OCI-LY7 (cell line): ENCODE data around the gene LGI2. TPM values are rescaled to one million over a fixed set of nuclear protein-coding genes. Genes with fewer than 3 reads are reported as not detected.
"Not testable (repeated sequence)": the region's sequence is repeated elsewhere in the genome, so short reads cannot be mapped to it uniquely, and the experiment has no call there.

Experiments
- BruUV-seq: library from RNA; stranded (reverse); fragments of 400-500 nt; replicated peaks from 2 replicates; lab custom pipeline; 2021; lab: Mats Ljungman, UMichigan
- CTCF ChIA-PET: fragments of 300-600 bp; sonication (Branson Sonifier 250); formaldehyde crosslinking; loops from one replicate; lab custom pipeline; 2022; ENCODE audit warnings: antibody characterized with exemption; ENCODE audit not compliant: unreplicated experiment; lab: Charles Lee
- POLR2A ChIA-PET: fragments of 300-600 bp; sonication (Branson Sonifier 250); formaldehyde crosslinking; loops from one replicate; lab custom pipeline; 2022; ENCODE audit warnings: antibody characterized with exemption; lab: Charles Lee
- DNase-seq: peaks from one replicate; pipeline ENCODE4 v3.0.0-alpha.2; 2015; ENCODE audit warnings: low spot score
- H2AFZ ChIP-seq: fragments of 200-600 bp; sonication (generic), shearing (Covaris generic); 2 replicates; pipeline ENCODE4 v1.6.1; 2014; ENCODE audit warnings: mild to moderate bottlenecking, antibody characterized with exemption, low read length, moderate library complexity
- H3K27ac ChIP-seq: fragments of 200-600 bp; sonication (generic); 2 replicates; pipeline ENCODE4 v1.5.1; 2014; ENCODE audit warnings: mixed run types, low read depth, mild to moderate bottlenecking, moderate library complexity, low read length, inconsistent platforms; ENCODE audit not compliant: poor library complexity, severe bottlenecking
- H3K36me3 ChIP-seq: fragments of 200-600 bp; sonication (generic); 2 replicates; pipeline ENCODE4 v1.6.1; 2014; ENCODE audit warnings: mild to moderate bottlenecking, antibody characterized with exemption, low read length, moderate library complexity, mixed read lengths; ENCODE audit not compliant: insufficient read depth
- H3K4me1 ChIP-seq: fragments of 200-600 bp; sonication (generic); 2 replicates; pipeline ENCODE4 v1.5.1; 2014; ENCODE audit warnings: mild to moderate bottlenecking, low read length; ENCODE audit not compliant: insufficient read depth, poor library complexity, severe bottlenecking
- H3K4me2 ChIP-seq: fragments of 200-600 bp; sonication (generic); 2 replicates; pipeline ENCODE4 v1.6.1; 2014; ENCODE audit warnings: mild to moderate bottlenecking, low read length
- H3K4me3 ChIP-seq: fragments of 200-600 bp; sonication (generic); 2 replicates; pipeline ENCODE4 v1.5.1; 2014; ENCODE audit warnings: mild to moderate bottlenecking, low read depth, low read length; ENCODE audit not compliant: poor library complexity, severe bottlenecking
- H3K79me2 ChIP-seq: fragments of 200-600 bp; sonication (generic); 2 replicates; pipeline ENCODE4 v1.6.1; 2016; ENCODE audit warnings: low read depth, mild to moderate bottlenecking, low read length, moderate library complexity, mixed read lengths; ENCODE audit not compliant: insufficient read depth
- H3K9me2 ChIP-seq: fragments of 200-600 bp; sonication (generic); 2 replicates; pipeline ENCODE4 v1.6.1; 2016; ENCODE audit warnings: mild to moderate bottlenecking, low read length, mixed read lengths; ENCODE audit not compliant: insufficient read depth
- H3K9me3 ChIP-seq: fragments of 200-600 bp; sonication (generic); 2 replicates; pipeline ENCODE4 v1.6.1; 2014; ENCODE audit warnings: mild to moderate bottlenecking, mixed run types, low read length, mixed read lengths
- H4K20me1 ChIP-seq: fragments of 200-600 bp; sonication (generic); 2 replicates; pipeline ENCODE4 v1.6.1; 2014; ENCODE audit warnings: mild to moderate bottlenecking, antibody characterized with exemption, low read length, moderate library complexity, mixed read lengths; ENCODE audit not compliant: insufficient read depth
- EZH2phosphoT487 ChIP-seq: fragments of 200-600 bp; sonication (generic); IDR thresholded peaks from 2 replicates; pipeline ENCODE4 v1.6.1; 2018; ENCODE audit warnings: low read depth, borderline replicate concordance, mild to moderate bottlenecking, mixed run types, antibody characterized with exemption, low read length, moderate library complexity, mixed read lengths
- intact Hi-C: fragments of 100-400 bp; cut with micrococcal nuclease; formaldehyde crosslinking; loops from one replicate; pipeline ENCODE4 v1.10.0; 2022; ENCODE audit not compliant: unreplicated experiment
- total RNA-seq, 2 experiments: library from RNA; depleted of rRNA in 1 of 2; stranded (reverse); fragments of >200 nt in 1 of 2; shearing (Covaris generic) in 1 of 2; gene quantifications; 2 replicates each; pipeline ENCODE4 v1.2.3, GENCODE V29; 2014 to 2022
- TF ChIP-seq, protein P1 (sequence below): fragments of 200-600 bp; sonication (generic); conservative IDR thresholded peaks from 2 replicates; pipeline ENCODE4 v1.5.1; 2014; ENCODE audit warnings: mild to moderate bottlenecking, antibody characterized with exemption, low read length, moderate library complexity, mixed read lengths

The LGI2 gene
- total RNA-seq, 2 experiments from 2014 or later = not detected

DNA sequence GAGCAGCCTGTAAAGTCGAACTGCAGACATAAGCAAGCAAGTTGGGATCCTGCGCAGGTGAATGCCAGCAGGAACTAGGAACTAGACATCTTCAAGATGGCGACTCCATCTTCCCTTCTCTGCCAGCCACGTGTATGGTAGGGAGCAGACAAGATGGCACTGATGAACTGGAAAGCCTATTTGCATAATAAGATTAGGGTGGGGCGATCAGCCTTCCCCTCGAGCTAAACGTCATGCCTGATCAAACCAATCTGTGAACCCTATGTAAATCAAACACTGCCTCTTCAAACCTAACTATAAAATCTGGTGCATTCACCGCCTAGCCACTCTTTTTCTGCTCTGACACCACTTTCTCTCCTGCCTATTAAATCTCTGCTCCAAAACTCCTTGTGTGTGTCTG, 28.1 kb upstream of the LGI2 start:
- intact Hi-C loops = no loop called here

DNA sequence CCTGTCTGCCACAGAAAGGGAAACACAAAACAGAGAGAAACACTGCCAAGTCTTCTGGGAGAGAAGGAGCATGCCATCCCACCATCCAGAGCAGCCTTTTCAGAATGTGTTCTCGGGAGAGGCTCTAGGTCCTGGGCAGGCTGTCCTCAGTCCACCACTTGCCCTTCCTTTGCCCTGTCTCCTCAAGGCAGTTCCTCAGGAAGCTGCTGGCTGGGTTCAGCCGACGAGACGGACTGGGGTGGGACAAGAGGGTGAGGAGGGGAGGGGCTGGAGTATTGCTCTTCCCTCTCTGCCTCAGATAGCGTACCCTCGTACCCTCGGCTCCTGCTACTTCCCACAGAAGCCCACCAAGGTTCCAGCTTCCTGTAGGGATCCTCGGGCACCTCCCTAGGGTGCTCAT, 26.6 kb upstream of the LGI2 start:
- ChIA-PET CTCF (no interaction called here), POLR2A (no interaction called here)
- no peaks in the 10 kb centered on the region for H3K4me1 ChIP-seq
- no peak overlapping the region for H2AFZ ChIP-seq
- no peaks in the 10 kb centered on the region for H3K9me3 ChIP-seq
- DNase-seq = no peak
- no TSS peak for BruUV-seq
- H4K20me1 ChIP-seq = no peaks in the 10 kb centered on the region
- intact Hi-C loops = no loop called here
- H3K9me2 ChIP-seq = no peaks in the 10 kb centered on the region
- H3K27ac ChIP-seq = no peak overlapping the region
- H3K4me2 ChIP-seq = no peak overlapping the region
- no peaks in the 10 kb centered on the region for H3K36me3 ChIP-seq
- TF ChIP-seq EZH2phosphoT487 = no peak
- TF ChIP-seq, protein P1, sequence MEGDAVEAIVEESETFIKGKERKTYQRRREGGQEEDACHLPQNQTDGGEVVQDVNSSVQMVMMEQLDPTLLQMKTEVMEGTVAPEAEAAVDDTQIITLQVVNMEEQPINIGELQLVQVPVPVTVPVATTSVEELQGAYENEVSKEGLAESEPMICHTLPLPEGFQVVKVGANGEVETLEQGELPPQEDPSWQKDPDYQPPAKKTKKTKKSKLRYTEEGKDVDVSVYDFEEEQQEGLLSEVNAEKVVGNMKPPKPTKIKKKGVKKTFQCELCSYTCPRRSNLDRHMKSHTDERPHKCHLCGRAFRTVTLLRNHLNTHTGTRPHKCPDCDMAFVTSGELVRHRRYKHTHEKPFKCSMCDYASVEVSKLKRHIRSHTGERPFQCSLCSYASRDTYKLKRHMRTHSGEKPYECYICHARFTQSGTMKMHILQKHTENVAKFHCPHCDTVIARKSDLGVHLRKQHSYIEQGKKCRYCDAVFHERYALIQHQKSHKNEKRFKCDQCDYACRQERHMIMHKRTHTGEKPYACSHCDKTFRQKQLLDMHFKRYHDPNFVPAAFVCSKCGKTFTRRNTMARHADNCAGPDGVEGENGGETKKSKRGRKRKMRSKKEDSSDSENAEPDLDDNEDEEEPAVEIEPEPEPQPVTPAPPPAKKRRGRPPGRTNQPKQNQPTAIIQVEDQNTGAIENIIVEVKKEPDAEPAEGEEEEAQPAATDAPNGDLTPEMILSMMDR = no peak
- no peaks in the 10 kb centered on the region for H3K79me2 ChIP-seq
- no peak overlapping the region for H3K4me3 ChIP-seq

More for the DNA sequence above, 28.1 kb upstream of the LGI2 start:
- BruUV-seq = no TSS peak
- ChIA-PET POLR2A (no interaction called here), CTCF (no interaction called here)
- Histone ChIP-seq H2AFZ (no peak overlapping the region), H3K79me2 (no peaks in the 10 kb centered on the region), H4K20me1 (no peaks in the 10 kb centered on the region), H3K27ac (no peak overlapping the region), H3K9me3 (no peaks in the 10 kb centered on the region), H3K4me2 (no peak overlapping the region), H3K9me2 (no peaks in the 10 kb centered on the region), H3K36me3 (no peaks in the 10 kb centered on the region), H3K4me3 (no peak overlapping the region), H3K4me1 (no peaks in the 10 kb centered on the region)
- TF ChIP-seq EZH2phosphoT487 = no peak
- TF ChIP-seq, protein P1 = no peak
- DNase-seq = no peak

DNA sequence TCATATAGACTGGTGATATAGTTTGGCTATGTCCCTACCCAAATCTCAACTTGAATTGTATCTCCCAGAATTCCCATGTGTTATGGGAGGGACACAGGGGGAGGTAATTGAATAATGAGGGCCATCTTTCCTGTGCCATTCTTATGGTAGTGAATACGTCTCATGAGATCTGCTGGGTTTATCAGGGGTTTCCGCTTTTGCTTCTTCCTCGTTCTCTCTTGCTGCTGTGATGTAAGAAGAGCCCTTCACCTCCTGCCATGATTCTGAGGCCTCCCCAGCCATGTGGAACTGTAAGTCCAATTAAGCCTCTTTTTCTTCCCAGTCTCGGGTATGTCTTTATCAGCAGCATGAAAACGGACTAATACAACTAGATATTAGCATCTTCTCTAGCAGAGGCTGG, 21.3 kb upstream of the LGI2 start:
- intact Hi-C loops, H3K4me2 ChIP-seq, BruUV-seq, H3K9me2 ChIP-seq, H3K79me2 ChIP-seq, H3K36me3 ChIP-seq, H4K20me1 ChIP-seq, POLR2A ChIA-PET, DNase-seq, H3K4me1 ChIP-seq, H3K9me3 ChIP-seq, H3K27ac ChIP-seq, H3K4me3 ChIP-seq, H2AFZ ChIP-seq, CTCF ChIA-PET: not testable (repeated sequence)
